NCI-H1105 (cell line): ENCODE results near the gene MCC.
A peak's percentile ranks its signal among the peaks of the same experiment; 100 is the strongest.

Experiments used
- DNase-seq: peaks from one replicate; lab custom pipeline; 2025; lab: John Stamatoyannopoulos, UW

The MCC gene

GRCh38 chr5:113487781-113488644 is at the start of gene MCC:
Gene MCC, minus strand, starts transcription at chr5:113488453.
- DNase-seq = peak; percentile 65

- no peak for DNase-seq
Observed at GRCh38 chr5:113531481-113532159, 43.4 kb upstream of the MCC start.

DNA sequence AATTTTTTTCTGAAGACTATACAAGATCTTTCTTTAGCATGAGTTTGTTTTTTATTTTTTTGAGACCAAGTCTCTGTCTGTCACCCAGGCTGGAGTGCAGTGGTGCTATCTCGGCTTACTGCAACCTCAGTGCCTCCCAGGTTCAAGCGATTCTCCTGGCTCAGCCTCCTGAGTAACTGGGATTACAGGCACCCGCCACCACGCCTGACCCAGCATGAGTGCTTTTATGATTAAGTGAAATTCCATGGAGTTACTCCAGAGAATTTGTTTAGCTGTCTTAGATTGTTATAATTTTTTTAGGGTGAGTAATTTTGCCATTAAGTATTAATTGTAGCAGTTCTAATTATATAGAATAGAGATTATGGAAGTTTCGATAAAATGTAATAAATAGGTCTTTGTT is 39.5 kb upstream of the MCC start:
- no peak for DNase-seq

DNA sequence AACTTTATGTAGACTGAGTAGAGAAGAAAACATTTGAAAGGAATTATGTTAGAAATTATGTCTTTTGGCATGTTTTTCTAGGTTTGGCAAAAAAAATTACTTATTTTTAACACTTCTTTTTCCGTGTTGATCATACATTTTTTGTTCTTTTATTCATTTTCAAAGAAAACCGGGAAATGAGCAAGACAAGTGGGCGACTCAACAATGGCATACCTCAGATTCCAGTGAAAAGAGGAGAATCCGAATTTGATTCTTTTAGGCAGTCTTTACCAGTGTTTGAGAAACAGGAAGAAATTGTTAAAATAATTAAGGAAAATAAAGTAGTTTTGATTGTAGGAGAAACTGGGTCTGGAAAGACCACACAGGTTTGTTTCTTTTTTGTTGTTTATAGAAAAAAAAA is 38.2 kb upstream of the MCC start:
- no peak for DNase-seq

DNA sequence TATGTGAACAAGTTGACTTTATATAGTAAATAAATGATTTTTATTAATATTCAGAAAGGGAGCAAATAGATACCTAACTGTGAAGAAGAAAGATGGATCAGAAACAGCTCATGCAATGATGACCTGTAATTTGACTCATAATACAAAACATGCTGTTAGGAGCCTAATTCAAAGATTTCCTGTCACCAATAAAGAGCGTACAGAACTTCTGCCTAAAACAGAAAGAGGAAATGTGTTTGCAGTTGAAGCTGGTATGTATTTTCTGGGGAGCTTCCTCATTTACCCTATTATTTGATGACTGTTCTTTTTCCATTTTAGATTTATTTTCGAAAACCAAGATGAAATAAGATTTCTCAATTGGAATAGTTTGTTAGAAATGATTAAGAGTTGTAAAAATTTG is 36.7 kb upstream of the MCC start:
- DNase-seq = no peak

GRCh38 chr5:113523168-113523567 is 34.9 kb upstream of the MCC start:
- DNase-seq = no peak

DNA sequence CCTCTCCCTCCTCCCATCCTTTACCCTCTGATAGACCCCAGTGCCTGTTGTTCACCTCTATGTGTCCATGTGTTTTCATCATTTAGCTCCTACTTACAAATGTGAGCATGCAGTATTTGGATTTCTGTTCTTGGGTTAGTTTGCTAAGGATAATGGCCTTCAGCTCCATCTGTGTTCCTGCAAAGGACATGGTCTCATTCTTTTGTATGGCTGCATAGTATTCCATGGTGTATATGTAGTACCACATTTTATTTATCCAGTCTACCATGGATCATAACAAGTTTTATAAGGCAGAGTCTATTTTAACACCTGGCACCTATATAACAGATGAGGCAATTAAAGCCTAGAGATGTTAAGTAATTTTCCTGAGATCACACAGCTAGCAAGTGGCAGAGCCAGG is 32.6 kb upstream of the MCC start:
- DNase-seq = no peak

DNA sequence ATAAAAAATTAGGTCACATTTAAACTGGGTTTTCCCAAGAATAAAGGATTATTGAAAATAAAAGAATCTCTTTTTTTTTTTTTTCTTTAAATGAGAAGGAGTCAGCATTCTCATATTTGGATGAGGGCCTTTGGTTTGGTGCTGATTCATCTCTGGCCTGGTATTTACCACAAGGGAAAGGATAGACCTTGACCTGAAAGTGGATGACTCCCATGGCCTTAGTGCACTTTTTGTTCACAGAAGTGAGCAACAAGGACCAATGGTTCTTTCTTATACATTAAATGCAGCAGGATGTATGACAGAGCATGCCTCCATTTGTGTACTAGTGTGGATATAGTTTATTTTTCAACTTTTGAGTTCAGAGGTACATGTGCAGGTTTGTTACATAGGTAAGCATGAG is 32.2 kb upstream of the MCC start:
- no peak for DNase-seq

DNA sequence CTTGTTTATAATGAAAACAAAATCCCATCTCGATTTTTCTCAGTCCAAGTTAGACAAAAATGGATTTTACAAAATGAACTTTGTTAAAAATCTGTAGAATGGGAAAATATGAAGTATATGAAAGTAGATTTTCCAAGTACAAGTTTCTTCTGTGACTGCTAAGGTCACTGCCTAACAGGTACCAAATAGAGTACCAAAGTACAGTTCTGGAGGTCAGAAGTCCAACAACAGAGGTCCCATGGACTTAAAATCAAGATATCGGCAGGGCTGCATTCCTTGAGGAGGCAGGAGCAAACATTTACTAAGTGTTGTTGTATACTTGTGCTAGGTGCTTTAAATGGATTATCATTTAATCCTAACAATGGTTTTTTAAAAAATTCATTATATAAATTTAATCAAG is 31.2 kb upstream of the MCC start:
- no peak for DNase-seq

DNA sequence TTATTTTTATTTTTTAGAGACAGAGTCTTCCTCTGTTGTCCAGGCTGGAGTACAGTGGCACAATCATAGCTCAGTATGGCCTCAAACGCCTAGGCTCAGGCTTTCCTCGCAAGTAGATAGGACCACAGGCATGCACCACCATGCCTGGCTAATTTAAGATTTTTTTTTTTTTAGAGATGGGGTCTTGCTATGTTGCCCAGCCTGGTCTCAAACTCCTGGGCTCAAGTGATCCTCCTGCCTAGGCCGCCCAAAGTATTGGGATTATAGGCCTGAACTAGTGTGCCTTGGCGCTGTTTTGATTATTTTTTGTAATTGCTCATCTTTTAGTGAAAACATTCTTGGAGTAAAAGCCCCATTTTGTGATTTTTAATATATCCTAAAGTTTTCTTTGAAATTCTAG is 30.6 kb upstream of the MCC start:
- DNase-seq = no peak

DNA sequence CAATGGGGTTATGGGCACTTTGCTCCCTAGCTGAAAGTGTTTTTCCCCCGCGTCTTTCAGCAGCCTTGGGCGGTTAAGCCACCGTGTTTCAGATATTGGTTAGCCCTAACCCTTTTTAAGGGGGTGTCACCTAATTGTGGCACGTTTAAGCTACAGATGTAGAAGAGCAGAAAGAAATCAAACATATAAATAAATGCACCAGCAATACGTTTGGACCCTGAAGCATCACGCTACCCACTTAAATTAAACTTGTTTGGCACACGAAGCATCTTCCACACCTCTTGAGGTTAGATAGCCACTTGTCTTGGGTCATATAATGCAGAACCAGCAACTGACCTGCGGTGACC is 26.0 kb upstream of the MCC start:
- DNase-seq = no peak

DNA sequence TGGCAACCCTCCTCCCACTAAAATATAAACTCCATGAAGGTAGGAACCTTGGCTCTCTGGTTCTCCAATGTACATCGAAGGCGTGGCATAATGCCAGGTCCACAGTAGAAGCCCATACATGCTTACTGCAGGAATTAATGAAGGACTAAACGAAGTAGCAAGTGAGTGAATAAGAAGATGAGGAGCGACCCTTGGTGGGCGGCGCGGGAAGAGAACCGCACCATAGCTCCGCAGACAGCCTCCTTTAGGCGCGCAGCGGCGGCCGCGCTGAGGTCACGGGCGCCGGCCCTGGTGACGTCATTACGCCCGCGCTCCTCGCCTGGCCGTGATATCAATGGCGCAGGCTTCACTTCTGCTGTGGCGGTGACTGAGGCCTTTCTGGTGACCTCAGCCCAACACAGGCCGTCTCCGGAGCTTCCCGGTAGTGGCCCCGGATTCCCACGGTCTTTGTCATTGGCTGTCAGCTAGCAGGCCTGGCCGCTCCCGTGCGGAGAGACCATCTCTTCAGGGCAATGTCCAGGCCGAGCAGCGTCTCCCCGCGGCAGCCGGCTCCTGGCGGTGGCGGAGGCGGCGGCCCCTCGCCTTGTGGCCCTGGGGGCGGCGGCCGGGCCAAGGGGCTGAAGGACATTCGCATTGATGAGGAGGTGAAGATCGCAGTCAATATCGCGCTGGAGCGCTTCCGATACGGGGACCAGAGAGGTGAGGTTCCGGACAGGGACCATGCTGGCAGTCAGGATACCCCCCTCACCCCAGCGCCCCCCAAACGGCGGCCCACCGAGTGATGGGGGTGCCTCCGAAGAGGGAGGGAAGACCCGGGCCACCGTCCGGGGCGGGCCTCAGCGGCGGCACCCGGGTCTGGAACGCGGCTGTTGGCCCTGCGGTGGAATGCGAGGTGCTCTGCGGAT is 25.4 kb upstream of the MCC start, which contains the start of gene YTHDC2:
Gene YTHDC2 (plus strand): TSS at position 311 of the 905 bp plus-strand sequence. CDS start 202 bp downstream, at position 513.
- DNase-seq = peak; percentile 55

DNA sequence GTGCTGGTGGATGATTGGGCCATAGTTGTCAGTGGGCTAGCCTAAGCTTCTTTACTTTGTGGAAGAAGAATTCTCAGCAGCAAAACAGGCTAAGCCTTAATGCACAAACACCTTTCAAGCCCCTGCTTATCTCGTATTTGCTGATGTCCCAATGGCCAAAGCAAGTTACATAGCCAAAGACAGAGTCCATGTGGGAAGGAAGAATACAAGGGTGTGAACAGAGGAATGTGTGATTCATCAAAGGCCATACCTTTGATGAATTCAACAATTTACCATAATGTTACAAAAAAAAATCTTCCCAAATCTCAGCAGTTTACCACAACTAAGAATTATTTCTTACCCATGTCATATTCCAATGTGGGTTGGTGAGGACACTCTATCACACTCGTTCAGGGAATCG is 24.1 kb upstream of the MCC start:
- no peak for DNase-seq

DNA sequence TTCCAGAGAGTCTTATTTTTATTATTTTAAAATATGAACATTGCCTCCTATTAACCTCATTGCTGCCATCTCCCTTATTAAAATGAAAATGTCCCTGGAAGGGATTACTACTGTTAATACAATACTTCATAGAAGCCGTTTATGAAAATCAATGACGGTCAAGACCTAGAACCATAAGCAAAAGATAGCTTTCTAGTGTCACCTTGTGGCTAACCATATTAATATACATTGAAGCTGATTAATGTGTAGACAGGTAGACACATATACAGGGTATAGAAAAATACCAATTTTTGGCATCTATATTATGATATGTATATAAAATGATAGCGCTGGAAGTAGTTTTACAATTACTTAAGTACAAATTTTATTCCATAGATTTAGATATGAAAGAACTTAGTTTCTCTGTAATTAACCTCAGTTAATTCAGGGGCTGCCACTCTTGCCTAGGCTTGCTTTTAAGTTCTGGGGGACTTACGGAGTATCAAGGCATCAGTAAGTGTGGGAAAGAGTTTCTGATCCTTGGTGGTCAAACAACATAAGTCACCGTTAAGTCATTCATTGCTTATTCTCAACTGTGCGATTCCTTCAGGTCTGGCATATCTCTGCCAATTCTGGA is 22.7 kb upstream of the MCC start:
- no peak for DNase-seq

DNA sequence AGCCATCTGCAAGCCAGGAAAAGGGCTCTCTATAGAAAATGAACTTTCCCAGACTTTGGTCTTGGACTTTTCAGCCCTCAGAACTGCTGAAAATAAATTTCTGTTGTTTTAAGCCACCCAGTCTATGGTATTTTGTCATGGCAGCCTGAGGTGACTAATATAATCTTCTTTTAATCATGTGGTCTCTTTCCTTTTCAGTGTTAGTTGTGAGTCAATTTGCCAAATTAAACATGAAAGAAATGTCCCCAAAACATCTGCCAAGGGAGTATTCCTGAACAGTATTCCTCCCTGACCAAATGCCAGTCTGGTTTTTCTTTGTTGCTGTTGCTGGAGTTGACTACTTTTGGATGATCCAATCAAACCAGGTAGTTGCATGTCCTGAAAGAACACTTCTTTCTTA is 20.5 kb upstream of the MCC start:
- no peak for DNase-seq

- no peak for DNase-seq
Observed at GRCh38 chr5:113507601-113508000, 19.3 kb upstream of the MCC start.

GRCh38 chr5:113505181-113505580 is 16.9 kb upstream of the MCC start:
- no peak for DNase-seq

DNA sequence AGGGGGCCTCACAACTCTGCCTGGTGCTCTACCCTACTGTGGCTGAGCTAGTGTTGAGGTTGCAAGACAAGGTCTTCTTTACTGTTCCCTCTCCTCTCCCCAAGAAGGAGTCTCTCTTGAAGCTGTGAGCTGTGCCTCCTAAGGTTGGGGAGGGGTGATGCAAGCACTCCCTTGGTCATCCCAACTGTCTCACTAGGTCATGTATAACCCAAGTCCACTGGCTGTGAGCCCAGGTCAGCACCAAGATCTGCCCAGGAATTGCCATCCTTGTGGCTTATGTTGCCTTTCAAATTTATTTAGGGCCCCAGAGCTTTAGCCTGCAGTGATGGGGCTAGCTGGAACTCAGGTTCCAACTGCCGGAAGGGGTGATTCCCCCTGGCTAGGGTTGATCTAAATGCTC is 14.9 kb upstream of the MCC start:
- no peak for DNase-seq

GRCh38 chr5:113502073-113502472 is 13.8 kb upstream of the MCC start:
- DNase-seq = no peak

DNA sequence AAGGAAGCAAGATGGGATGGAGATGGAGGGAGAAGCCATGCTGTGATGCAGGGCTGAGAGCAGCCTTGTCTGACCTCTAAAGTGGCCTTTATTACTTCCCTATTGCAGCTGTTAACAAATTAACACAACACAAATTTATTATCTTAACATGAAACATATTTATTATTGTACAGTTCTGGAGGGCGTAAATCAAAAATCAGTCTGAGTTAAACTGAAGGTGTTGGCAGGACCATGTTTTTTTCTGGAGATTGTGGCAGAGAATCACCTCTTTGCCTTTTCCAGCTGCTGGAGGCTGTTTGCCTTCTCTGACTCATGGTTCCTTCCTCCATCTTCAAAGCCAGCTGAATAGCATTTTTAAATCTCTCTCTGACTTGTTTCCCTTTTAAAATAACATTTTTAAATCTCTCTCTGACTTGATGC is 7.2 kb upstream of the MCC start:
- no peak for DNase-seq

DNA sequence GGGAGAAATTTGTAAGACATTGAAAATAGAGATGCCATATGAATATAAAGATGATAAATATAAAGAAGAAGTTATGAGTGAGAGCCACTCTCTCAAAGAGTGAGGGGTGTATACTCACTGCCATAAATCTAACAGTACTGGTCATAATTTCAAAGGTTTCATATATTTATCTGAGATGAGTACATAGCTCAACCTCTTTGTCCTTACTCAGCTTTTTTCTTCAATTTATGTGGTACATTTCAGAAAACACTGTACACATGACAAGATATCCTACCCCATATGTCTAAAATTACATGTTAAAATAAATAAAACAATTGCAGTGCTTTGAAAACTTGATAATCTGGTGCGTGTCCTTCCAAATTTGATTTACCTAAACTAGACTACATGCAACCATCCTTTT is 5.2 kb upstream of the MCC start:
- DNase-seq = no peak

DNA sequence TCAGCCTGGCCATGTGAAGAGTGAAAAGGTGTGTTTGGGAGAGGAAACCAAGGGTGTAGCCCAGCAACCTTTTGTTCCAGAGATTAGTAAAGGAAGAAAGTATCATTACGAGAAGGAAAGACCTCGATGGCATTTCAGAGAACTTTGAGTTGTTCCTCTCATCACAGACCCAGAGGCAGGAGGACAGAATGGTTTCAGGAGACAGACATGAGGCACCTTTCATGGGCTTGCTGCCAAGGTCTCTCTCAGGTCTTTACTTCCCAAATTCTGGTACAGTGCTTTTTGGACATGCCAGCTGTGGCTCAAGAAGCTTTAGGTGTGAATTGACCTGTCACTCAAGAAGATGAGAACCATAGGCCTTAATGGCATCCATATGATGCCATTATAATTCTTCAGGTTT is 2.8 kb upstream of the MCC start:
- no peak for DNase-seq
